LNCaP clone FGC (cell line): ENCODE data around the gene MPPE1.

Experiments used
- DNase-seq: peaks from one replicate; pipeline ENCODE4 v3.0.0-alpha.2; 2011; ENCODE audit warnings: low read depth
- H3K4me3 ChIP-seq: 2 replicates; pipeline ENCODE4 v1.5.1; 2011; ENCODE audit warnings: mild to moderate bottlenecking, low read depth, low read length, control low read depth
- CTCF ChIP-seq: IDR thresholded peaks from 2 replicates; pipeline ENCODE4 v1.5.1; 2012; ENCODE audit warnings: mild to moderate bottlenecking; ENCODE audit not compliant: control insufficient read depth, insufficient read depth; ENCODE audit errors: extremely low read depth

The MPPE1 gene

GRCh38 chr18:11872479-11873136 lies 35.5 kb downstream of the MPPE1 start:
- peak; percentile 86 for TF ChIP-seq CTCF
- no peak overlapping the region for H3K4me3 ChIP-seq
- peak; percentile 33 for DNase-seq

GRCh38 chr18:11871501-11871900 lies 36.6 kb downstream of the MPPE1 start:
- H3K4me3 ChIP-seq = no peak overlapping the region
- no peak for DNase-seq
- TF ChIP-seq CTCF = no peak

- no peak for TF ChIP-seq CTCF
- no peak for DNase-seq
- H3K4me3 ChIP-seq = no peak overlapping the region
Observed at GRCh38 chr18:11868230-11868629, 39.9 kb downstream of the MPPE1 start.

GRCh38 chr18:11866764-11867163 lies 41.4 kb downstream of the MPPE1 start:
- DNase-seq = no peak
- no peak for TF ChIP-seq CTCF
- H3K4me3 ChIP-seq = no peak overlapping the region

- TF ChIP-seq CTCF = no peak
- no peak for DNase-seq
- H3K4me3 ChIP-seq = no peak overlapping the region
Observed at GRCh38 chr18:11866329-11866728, 41.8 kb downstream of the MPPE1 start.

- H3K4me3 ChIP-seq = no peak overlapping the region
- TF ChIP-seq CTCF = no peak
- no peak for DNase-seq
Observed at GRCh38 chr18:11865071-11865470, 43.0 kb downstream of the MPPE1 start.

- DNase-seq = no peak
- TF ChIP-seq CTCF = no peak
- no peak overlapping the region for H3K4me3 ChIP-seq
Observed at GRCh38 chr18:11864471-11864870, 43.6 kb downstream of the MPPE1 start.
